ENCODE results near the gene PGAM2.
"Not testable (repeated sequence)": the region's sequence is repeated elsewhere in the genome, so short reads cannot be mapped to it uniquely, and the experiment has no call there.

The PGAM2 gene

DNA sequence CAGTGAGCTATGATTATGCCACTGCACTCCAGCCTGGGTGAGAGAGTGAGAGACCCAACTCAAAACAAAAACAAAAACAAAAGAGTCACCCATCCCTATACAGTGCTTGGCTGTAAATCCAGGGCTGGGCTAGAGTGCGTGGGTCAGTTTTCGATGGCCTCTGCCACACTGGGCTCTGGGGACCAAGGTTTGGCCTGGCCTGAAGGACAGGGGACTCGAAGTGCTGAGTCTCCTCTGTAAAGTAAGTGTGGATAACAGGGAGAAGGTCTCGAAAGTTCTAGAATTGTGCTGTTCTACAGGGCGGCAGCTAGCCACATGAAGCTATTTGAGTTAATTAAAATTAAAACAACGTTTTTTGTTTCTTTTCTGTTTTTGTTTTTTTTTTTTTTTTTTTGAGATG lies 33.3 kb downstream of the PGAM2 start:
- H3K9me3 ChIP-seq (ENCODE audit: control insufficient read depth, low read length); H3K27ac ChIP-seq (ENCODE audit: low read depth, low read length, severe bottlenecking); H3K36me3 ChIP-seq (ENCODE audit: control insufficient read depth, insufficient read depth, low read length); H3K4me1 ChIP-seq (ENCODE audit: control insufficient read depth, insufficient read depth, low read length, poor library complexity, severe bottlenecking); H3K4me3 ChIP-seq (ENCODE audit: extremely low read depth, insufficient read depth, low read length, poor library complexity, severe bottlenecking): not testable (repeated sequence)
- WGBS, 2 experiments (ENCODE audit: insufficient coverage in 2 of 2), result no CpG with 5 or more reads among the region's 6 CpGs

DNA sequence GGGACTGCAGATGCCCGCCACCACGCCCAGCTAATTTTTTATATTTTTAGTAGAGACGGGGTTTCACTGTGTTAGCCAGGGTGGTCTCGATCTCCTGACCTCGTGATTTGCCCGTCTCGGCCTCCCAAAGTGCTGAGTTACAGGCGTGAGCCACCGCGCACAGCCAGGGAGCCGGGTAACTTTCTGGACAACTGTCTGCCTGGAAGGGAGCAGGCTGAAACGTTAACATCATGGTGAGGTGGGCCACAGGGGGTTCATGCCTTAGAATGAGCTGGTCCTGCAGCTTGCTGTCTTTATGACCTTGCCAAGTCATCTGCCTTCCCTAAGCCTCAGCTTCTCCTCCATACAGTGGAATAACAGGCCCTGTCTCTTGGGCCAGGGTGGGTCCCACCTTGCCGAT lies 34.0 kb downstream of the PGAM2 start:
- not testable (repeated sequence) for H3K4me3 ChIP-seq (ENCODE audit: extremely low read depth, insufficient read depth, low read length, poor library complexity, severe bottlenecking); H3K27ac ChIP-seq (ENCODE audit: low read depth, low read length, severe bottlenecking); H3K9me3 ChIP-seq (ENCODE audit: control insufficient read depth, low read length); H3K36me3 ChIP-seq (ENCODE audit: control insufficient read depth, insufficient read depth, low read length); H3K4me1 ChIP-seq (ENCODE audit: control insufficient read depth, insufficient read depth, low read length, poor library complexity, severe bottlenecking)
- WGBS, 2 experiments (ENCODE audit: insufficient coverage in 2 of 2), result 83 to 94% methylated on average over 7 to 10 of the region's 13 CpGs

GRCh38 chr7:44030029-44030428 lies 35.3 kb downstream of the PGAM2 start:
- H3K36me3 ChIP-seq (ENCODE audit: control insufficient read depth, insufficient read depth, low read length); H3K9me3 ChIP-seq (ENCODE audit: control insufficient read depth, low read length); H3K27ac ChIP-seq (ENCODE audit: low read depth, low read length, severe bottlenecking); H3K4me1 ChIP-seq (ENCODE audit: control insufficient read depth, insufficient read depth, low read length, poor library complexity, severe bottlenecking); H3K4me3 ChIP-seq (ENCODE audit: extremely low read depth, insufficient read depth, low read length, poor library complexity, severe bottlenecking): not testable (repeated sequence)
- WGBS, 2 experiments (ENCODE audit: insufficient coverage in 2 of 2), result no CpG with 5 or more reads among the region's 5 CpGs

DNA sequence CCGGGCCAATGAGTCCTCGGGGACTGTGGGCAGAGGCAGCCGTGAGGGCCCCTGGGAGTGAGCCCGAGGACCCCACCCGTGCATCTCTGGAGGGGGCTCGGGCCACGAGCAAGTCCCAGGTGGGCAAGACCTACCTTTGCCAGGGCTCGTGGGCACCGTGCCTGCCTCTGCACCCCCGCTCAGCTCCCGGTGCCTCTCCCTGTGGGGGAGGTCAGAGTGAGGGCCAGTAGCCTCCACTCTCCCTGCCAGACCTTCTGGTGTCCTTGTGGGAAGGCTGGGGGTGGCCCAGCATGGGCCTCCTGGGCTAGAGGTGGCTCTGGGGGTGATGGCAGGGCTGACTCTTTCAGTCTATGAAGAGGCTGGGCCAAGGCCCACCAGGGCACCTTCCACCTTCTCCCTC lies 35.9 kb downstream of the PGAM2 start:
- not testable (repeated sequence) for H3K27ac ChIP-seq (ENCODE audit: low read depth, low read length, severe bottlenecking); H3K9me3 ChIP-seq (ENCODE audit: control insufficient read depth, low read length); H3K4me1 ChIP-seq (ENCODE audit: control insufficient read depth, insufficient read depth, low read length, poor library complexity, severe bottlenecking); H3K4me3 ChIP-seq (ENCODE audit: extremely low read depth, insufficient read depth, low read length, poor library complexity, severe bottlenecking); H3K36me3 ChIP-seq (ENCODE audit: control insufficient read depth, insufficient read depth, low read length)
- no CpG with 5 or more reads among the region's 11 CpGs for WGBS, 2 experiments (ENCODE audit: insufficient coverage in 2 of 2)

GRCh38 chr7:44022796-44023467 lies 42.4 kb downstream of the PGAM2 start:
- not testable (repeated sequence) for H3K27ac ChIP-seq (ENCODE audit: low read depth, low read length, severe bottlenecking); H3K4me3 ChIP-seq (ENCODE audit: extremely low read depth, insufficient read depth, low read length, poor library complexity, severe bottlenecking); H3K9me3 ChIP-seq (ENCODE audit: control insufficient read depth, low read length); H3K36me3 ChIP-seq (ENCODE audit: control insufficient read depth, insufficient read depth, low read length); H3K4me1 ChIP-seq (ENCODE audit: control insufficient read depth, insufficient read depth, low read length, poor library complexity, severe bottlenecking)
- 80% methylated on average over 1 of the region's 6 CpGs; no CpG with 5 or more reads in 1 of the 2 experiments for WGBS, 2 experiments (ENCODE audit: insufficient coverage in 2 of 2)

DNA sequence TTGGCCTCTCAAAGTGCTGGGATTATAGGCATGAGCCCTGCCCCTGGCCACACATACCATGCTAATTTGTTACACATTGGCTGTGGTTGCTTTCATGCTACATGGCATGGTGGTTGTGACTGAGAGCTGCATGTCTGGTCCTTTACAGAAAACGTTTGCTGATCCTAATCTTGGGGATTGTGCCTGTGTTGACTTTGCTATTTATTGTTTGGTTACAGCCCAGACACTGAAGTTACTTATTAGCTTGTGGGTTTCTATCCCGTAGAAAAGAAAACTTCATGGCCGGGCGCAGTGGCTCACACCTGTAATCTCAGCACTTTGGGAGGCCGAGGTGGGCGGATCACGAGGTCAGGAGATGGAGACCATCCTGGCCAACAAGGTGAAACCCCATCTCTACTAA lies 43.3 kb downstream of the PGAM2 start:
- H3K4me3 ChIP-seq (ENCODE audit: extremely low read depth, insufficient read depth, low read length, poor library complexity, severe bottlenecking); H3K36me3 ChIP-seq (ENCODE audit: control insufficient read depth, insufficient read depth, low read length); H3K9me3 ChIP-seq (ENCODE audit: control insufficient read depth, low read length); H3K27ac ChIP-seq (ENCODE audit: low read depth, low read length, severe bottlenecking); H3K4me1 ChIP-seq (ENCODE audit: control insufficient read depth, insufficient read depth, low read length, poor library complexity, severe bottlenecking): not testable (repeated sequence)
- 80% methylated on average over 1 to 3 of the region's 7 CpGs for WGBS, 2 experiments (ENCODE audit: insufficient coverage in 2 of 2)

DNA sequence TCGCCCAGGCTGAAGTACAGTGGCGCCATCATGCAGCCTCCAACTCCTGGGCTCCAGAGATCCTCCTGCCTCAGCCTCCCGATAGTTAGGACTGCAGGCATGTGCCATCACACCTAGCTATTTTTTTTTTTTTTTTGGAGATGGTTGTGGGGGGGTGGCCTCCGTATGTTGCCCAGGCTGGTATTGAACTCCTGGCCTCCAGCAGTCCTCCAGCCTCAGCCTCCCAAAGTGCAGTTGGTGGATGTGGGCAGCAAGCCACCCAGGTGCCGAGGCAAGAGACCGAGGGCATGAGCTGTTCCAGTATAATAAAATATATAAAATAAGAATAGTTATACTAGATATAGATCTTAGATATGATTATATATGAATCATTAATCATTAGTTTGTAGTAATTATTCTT lies 45.5 kb downstream of the PGAM2 start:
- 80% methylated on average over 1 of the region's 6 CpGs; no CpG with 5 or more reads in 1 of the 2 experiments for WGBS, 2 experiments (ENCODE audit: insufficient coverage in 2 of 2)

GRCh38 chr7:44018857-44019807 lies 46.2 kb downstream of the PGAM2 start:
- 0 to 1% methylated on average over 46 to 51 of the region's 63 CpGs for WGBS, 2 experiments (ENCODE audit: insufficient coverage in 2 of 2)
- H3K36me3 ChIP-seq (ENCODE audit: control insufficient read depth, insufficient read depth, low read length); H3K9me3 ChIP-seq (ENCODE audit: control insufficient read depth, low read length); H3K4me1 ChIP-seq (ENCODE audit: control insufficient read depth, insufficient read depth, low read length, poor library complexity, severe bottlenecking): not testable (repeated sequence)
- H3K27ac ChIP-seq (ENCODE audit: low read depth, low read length, severe bottlenecking), result peak overlapping the region; percentile 36
- peak overlapping the region; percentile 68 for H3K4me3 ChIP-seq (ENCODE audit: extremely low read depth, insufficient read depth, low read length, poor library complexity, severe bottlenecking)

More for the DNA sequence above, 45.5 kb downstream of the PGAM2 start:
- not testable (repeated sequence) for H3K4me3 ChIP-seq (ENCODE audit: extremely low read depth, insufficient read depth, low read length, poor library complexity, severe bottlenecking); H3K36me3 ChIP-seq (ENCODE audit: control insufficient read depth, insufficient read depth, low read length); H3K9me3 ChIP-seq (ENCODE audit: control insufficient read depth, low read length); H3K4me1 ChIP-seq (ENCODE audit: control insufficient read depth, insufficient read depth, low read length, poor library complexity, severe bottlenecking); H3K27ac ChIP-seq (ENCODE audit: low read depth, low read length, severe bottlenecking)

DNA sequence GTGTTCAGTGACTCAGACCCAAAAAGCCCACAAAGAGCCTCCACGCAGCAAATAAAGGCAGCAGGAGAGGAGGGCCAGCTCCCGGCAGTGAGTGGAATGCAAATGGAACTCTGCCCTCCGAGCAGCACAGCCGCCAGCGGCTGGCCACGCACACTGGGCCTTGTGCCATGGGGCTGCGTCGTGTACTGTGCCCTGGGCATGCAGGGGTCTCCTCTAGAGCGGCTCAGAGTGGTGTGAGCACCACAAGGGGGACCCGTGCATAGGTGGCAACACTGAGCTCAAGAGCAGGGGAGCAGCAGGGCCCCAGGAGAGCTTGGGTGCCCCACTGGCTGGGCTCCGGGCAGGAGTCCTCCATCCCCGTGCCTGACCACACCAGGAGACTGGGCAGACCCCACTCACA lies 50.3 kb downstream of the PGAM2 start:
- H3K36me3 ChIP-seq (ENCODE audit: control insufficient read depth, insufficient read depth, low read length); H3K27ac ChIP-seq (ENCODE audit: low read depth, low read length, severe bottlenecking); H3K4me3 ChIP-seq (ENCODE audit: extremely low read depth, insufficient read depth, low read length, poor library complexity, severe bottlenecking); H3K9me3 ChIP-seq (ENCODE audit: control insufficient read depth, low read length); H3K4me1 ChIP-seq (ENCODE audit: control insufficient read depth, insufficient read depth, low read length, poor library complexity, severe bottlenecking): not testable (repeated sequence)
- 100% methylated on average over 3 of the region's 12 CpGs; no CpG with 5 or more reads in 1 of the 2 experiments for WGBS, 2 experiments (ENCODE audit: insufficient coverage in 2 of 2)
